NB4 (cell line): ENCODE data around the gene SYT14.

Source experiments
- CTCF ChIP-seq: IDR thresholded peaks from one replicate; pipeline ENCODE4 v1.5.1; 2012; ENCODE audit warnings: low read depth, low read length
- MYC ChIP-seq: IDR thresholded peaks from 2 replicates; pipeline ENCODE4 v1.6.1; 2011; ENCODE audit warnings: low read depth, low read length
- POLR2A ChIP-seq: IDR thresholded peaks from 2 replicates; pipeline ENCODE4 v1.6.1; 2011; ENCODE audit warnings: mild to moderate bottlenecking; ENCODE audit not compliant: insufficient read length; ENCODE audit errors: extremely low read depth

- TF ChIP-seq POLR2A = no peak
- TF ChIP-seq CTCF = no peak
- no peak for TF ChIP-seq MYC
Observed at GRCh38 chr1:209901211-209901610, 36.8 kb upstream of the SYT14 start.
